Neural crest cell (in vitro differentiated cells): ENCODE data around the gene PLEKHG1. TPM values are rescaled to one million over a fixed set of nuclear protein-coding genes. Genes with fewer than 3 reads are reported as not detected.

ENCODE experiments used
- DNase-seq: peaks from one replicate; pipeline ENCODE4 v3.0.0; 2021; ENCODE audit warnings: low read depth, mixed read lengths, low spot score
- H3K27ac Mint-ChIP-seq: one replicate; pipeline ENCODE4 v1.8.0; 2021; ENCODE audit warnings: mild to moderate bottlenecking, mixed read lengths; ENCODE audit not compliant: unreplicated experiment
- H3K27me3 Mint-ChIP-seq: 2 replicates; pipeline ENCODE4 v1.8.0; 2021; ENCODE audit warnings: low read depth, mild to moderate bottlenecking, mixed read lengths
- H3K36me3 Mint-ChIP-seq: 2 replicates; pipeline ENCODE4 v1.8.0; 2021; ENCODE audit warnings: low read depth, mild to moderate bottlenecking, mixed read lengths
- H3K4me1 Mint-ChIP-seq: 2 replicates; pipeline ENCODE4 v1.8.0; 2021; ENCODE audit warnings: mixed read lengths
- H3K4me3 Mint-ChIP-seq: one replicate; pipeline ENCODE4 v1.8.0; 2021; ENCODE audit warnings: mild to moderate bottlenecking, mixed read lengths
- H3K9me3 Mint-ChIP-seq: 2 replicates; pipeline ENCODE4 v1.8.0; 2021; ENCODE audit warnings: mixed read lengths
- total RNA-seq: library from RNA; stranded (reverse); gene quantifications from 2 replicates; pipeline ENCODE4 v1.2.1, GENCODE V29; 2021
- TF ChIP-seq, protein P1 (sequence below): fragments of 200-600 bp; sonication (generic); conservative IDR thresholded peaks from 2 replicates; pipeline ENCODE4 v1.5.0; 2021; ENCODE audit warnings: antibody characterized with exemption, mild to moderate bottlenecking

The PLEKHG1 gene
- total RNA-seq, 1 donor from 2014 or later = 25.7 TPM

DNA sequence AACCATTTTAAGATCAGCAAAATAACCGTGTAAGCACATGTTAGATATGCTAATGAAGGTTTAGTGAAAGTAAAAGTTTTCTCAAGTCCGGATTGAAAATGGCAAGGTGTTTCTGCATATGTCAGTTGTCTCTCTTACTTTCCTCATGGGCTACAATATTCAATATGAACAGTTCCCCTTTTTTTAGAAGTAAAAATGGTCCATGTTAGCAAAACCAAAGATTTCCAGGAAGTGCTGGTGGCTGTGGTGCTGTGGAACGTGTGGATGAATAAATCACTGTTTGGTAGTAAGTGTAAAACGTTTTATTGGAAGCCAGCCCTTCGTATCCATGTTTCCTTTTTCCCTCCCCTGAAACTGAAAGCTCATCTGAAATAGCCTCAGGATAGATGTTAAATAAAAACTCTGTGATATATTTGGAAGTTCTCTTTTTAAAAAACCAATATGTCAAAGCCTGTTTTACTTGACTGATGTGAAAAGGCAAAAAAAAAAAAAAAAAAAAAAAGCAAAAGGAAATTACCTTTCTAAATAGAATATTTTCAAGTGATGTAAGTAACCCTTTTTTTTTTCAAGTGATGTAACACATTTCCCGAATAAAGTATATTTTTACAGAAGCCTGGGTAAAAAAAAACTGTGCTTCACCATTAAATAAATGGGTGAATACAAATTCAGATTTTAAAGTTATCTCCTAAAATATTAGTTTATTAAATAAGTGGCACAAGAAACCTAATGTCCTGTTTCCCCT is 41.9 kb downstream of the PLEKHG1 start:
- Mint-ChIP-seq H3K4me1 (peaks cover 20% of the 10 kb centered on the region), H3K9me3 (peaks cover 5% of the 10 kb centered on the region), H3K27me3 (no peaks in the 10 kb centered on the region), H3K4me3 (no peak overlapping the region), H3K27ac (no peak overlapping the region), H3K36me3 (peaks cover 3% of the 10 kb centered on the region)
- no peak for DNase-seq
- TF ChIP-seq, protein P1, sequence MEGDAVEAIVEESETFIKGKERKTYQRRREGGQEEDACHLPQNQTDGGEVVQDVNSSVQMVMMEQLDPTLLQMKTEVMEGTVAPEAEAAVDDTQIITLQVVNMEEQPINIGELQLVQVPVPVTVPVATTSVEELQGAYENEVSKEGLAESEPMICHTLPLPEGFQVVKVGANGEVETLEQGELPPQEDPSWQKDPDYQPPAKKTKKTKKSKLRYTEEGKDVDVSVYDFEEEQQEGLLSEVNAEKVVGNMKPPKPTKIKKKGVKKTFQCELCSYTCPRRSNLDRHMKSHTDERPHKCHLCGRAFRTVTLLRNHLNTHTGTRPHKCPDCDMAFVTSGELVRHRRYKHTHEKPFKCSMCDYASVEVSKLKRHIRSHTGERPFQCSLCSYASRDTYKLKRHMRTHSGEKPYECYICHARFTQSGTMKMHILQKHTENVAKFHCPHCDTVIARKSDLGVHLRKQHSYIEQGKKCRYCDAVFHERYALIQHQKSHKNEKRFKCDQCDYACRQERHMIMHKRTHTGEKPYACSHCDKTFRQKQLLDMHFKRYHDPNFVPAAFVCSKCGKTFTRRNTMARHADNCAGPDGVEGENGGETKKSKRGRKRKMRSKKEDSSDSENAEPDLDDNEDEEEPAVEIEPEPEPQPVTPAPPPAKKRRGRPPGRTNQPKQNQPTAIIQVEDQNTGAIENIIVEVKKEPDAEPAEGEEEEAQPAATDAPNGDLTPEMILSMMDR = no peak

DNA sequence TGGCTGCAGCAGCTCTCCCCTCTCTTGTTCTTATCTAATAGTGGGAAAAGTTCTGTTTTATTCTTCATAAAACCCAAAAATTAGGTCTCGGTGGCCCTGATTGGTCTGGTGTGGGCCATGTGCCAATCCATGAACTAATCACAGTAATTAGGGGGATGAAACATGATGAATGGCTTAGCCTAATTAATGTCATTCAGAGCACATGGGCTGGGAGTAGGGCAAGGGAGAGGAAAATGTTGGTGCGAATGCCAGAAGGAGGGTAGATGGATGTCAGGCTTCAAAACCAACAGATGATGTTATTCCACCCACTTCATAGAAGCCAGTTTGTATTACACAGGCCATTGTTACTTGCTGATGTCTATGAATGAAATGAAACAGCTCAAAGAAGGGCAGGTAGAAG is 46.5 kb downstream of the PLEKHG1 start:
- H3K36me3 Mint-ChIP-seq = no peaks in the 10 kb centered on the region
- no peaks in the 10 kb centered on the region for H3K27me3 Mint-ChIP-seq
- TF ChIP-seq, protein P1 = no peak
- no peak overlapping the region for H3K4me3 Mint-ChIP-seq
- peaks cover 4% of the 10 kb centered on the region for H3K4me1 Mint-ChIP-seq
- no peak for DNase-seq
- peak overlapping the region; percentile 47 for H3K27ac Mint-ChIP-seq
- peaks cover 5% of the 10 kb centered on the region for H3K9me3 Mint-ChIP-seq

- H3K9me3 Mint-ChIP-seq = peaks cover 5% of the 10 kb centered on the region
- no peak overlapping the region for H3K27ac Mint-ChIP-seq
These were observed 47.4 kb downstream of the PLEKHG1 start for GRCh38 chr6:150647051-150647450.

More at GRCh38 chr6:150647051-150647450, 47.4 kb downstream of the PLEKHG1 start:
- H3K27me3 Mint-ChIP-seq = no peaks in the 10 kb centered on the region
- H3K36me3 Mint-ChIP-seq = no peaks in the 10 kb centered on the region
- no peaks in the 10 kb centered on the region for H3K4me1 Mint-ChIP-seq
- TF ChIP-seq, protein P1 = no peak
- H3K4me3 Mint-ChIP-seq = no peak overlapping the region
- DNase-seq = no peak

Other genes starting within 250 kb of the PLEKHG1 start
- gene IYD, start 230.9 kb upstream of the PLEKHG1 start, total RNA-seq = not detected in 2 replicates